Bronchial epithelial cell (primary cell): ENCODE data around the gene RAB14. TPM values are rescaled to one million over a fixed set of nuclear protein-coding genes. Genes with fewer than 3 reads are reported as not detected.
A peak's percentile ranks its signal among the peaks of the same experiment; 100 is the strongest.

ENCODE experiments used
- DNase-seq: peaks from one replicate; pipeline ENCODE4 v3.0.0-alpha.2; 2010; ENCODE audit warnings: low read depth
- FAIRE-seq: peaks from 2 replicates; lab custom pipeline; 2011; peaks lifted over from hg19 to GRCh38; lab: Jason Lieb, UNC
- H3K27me3 ChIP-seq: 2 replicates; pipeline ENCODE4 v1.5.1; 2011; ENCODE audit warnings: low read length; ENCODE audit not compliant: control insufficient read depth, insufficient read depth
- H3K36me3 ChIP-seq: 2 replicates; pipeline ENCODE4 v1.5.1; 2011; ENCODE audit warnings: low read length; ENCODE audit not compliant: control insufficient read depth, insufficient read depth
- H3K4me3 ChIP-seq: 2 replicates; pipeline ENCODE4 v1.5.1; 2011; ENCODE audit warnings: mild to moderate bottlenecking, low read depth, low read length, control low read depth
- total RNA-seq: library from RNA; depleted of rRNA; stranded (reverse); fragments of >200 nt; gene quantifications from 2 replicates; pipeline ENCODE4 v1.2.1, GENCODE V29; 2014
- TF ChIP-seq, protein P1 (sequence below): IDR thresholded peaks from 2 replicates; pipeline ENCODE4 v1.5.1; 2011; ENCODE audit warnings: mild to moderate bottlenecking, moderate library complexity, low read length, control low read depth, inconsistent platforms; ENCODE audit not compliant: insufficient read depth, severe bottlenecking

The RAB14 gene
- total RNA-seq, 1 donor from 2014 or later, result 28.4 TPM

DNA sequence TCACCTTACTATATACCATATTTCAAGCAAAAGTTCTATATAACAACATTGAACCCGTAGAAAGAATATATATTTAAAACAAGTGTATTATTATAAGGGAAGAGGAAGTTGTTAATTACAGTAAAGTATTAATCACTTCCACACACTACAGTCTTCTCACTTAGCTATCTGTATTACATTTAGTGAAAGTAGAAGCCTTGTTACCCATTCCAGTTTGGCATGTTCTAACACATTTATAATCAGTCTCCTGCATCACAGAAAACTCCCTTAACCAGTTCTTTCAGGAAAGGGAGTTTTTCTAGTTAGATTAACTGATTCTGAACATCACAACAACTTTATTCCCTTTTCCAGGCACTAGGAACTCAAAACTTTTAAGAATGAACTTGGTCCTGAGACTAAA, 6.9 kb downstream of the RAB14 start:
- TF ChIP-seq, protein P1, sequence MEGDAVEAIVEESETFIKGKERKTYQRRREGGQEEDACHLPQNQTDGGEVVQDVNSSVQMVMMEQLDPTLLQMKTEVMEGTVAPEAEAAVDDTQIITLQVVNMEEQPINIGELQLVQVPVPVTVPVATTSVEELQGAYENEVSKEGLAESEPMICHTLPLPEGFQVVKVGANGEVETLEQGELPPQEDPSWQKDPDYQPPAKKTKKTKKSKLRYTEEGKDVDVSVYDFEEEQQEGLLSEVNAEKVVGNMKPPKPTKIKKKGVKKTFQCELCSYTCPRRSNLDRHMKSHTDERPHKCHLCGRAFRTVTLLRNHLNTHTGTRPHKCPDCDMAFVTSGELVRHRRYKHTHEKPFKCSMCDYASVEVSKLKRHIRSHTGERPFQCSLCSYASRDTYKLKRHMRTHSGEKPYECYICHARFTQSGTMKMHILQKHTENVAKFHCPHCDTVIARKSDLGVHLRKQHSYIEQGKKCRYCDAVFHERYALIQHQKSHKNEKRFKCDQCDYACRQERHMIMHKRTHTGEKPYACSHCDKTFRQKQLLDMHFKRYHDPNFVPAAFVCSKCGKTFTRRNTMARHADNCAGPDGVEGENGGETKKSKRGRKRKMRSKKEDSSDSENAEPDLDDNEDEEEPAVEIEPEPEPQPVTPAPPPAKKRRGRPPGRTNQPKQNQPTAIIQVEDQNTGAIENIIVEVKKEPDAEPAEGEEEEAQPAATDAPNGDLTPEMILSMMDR, result no peak
- no peaks in the 10 kb centered on the region for H3K36me3 ChIP-seq
- FAIRE-seq (no peak), DNase-seq (peak; percentile 93)
- H3K27me3 ChIP-seq, result no peaks in the 10 kb centered on the region
- H3K4me3 ChIP-seq, result no peak overlapping the region

GRCh38 chr9:121192959-121193640, 8.6 kb downstream of the RAB14 start:
- TF ChIP-seq, protein P1, result no peak
- DNase-seq, result no peak
- Histone ChIP-seq H3K27me3 (no peaks in the 10 kb centered on the region), H3K4me3 (no peak overlapping the region), H3K36me3 (no peaks in the 10 kb centered on the region)
- FAIRE-seq, result no peak

GRCh38 chr9:121192518-121192917, 9.2 kb downstream of the RAB14 start:
- Histone ChIP-seq H3K36me3 (no peaks in the 10 kb centered on the region), H3K4me3 (no peak overlapping the region), H3K27me3 (no peaks in the 10 kb centered on the region)
- FAIRE-seq (no peak), DNase-seq (no peak)
- TF ChIP-seq, protein P1, result no peak

DNA sequence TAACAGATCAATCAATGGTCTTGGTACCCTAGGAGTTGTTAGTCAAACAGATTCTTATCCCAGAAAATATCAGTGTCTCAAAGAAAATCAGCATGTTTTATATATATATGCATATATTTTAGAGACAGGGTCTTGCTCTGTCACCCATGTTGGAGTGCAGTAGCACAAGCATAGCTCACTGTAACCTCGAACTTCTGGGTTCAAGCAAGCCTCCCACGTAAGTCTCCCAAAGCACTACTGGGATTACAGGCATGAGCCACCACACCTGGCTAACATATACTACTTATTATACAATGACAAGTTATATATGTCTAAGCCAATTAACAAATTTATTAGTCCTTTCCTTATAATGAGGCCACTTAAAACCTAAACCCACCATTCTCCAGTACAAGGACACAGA, 10.4 kb downstream of the RAB14 start:
- FAIRE-seq (no peak), DNase-seq (no peak)
- Histone ChIP-seq H3K36me3 (no peaks in the 10 kb centered on the region), H3K27me3 (no peaks in the 10 kb centered on the region), H3K4me3 (no peak overlapping the region)
- TF ChIP-seq, protein P1, result no peak

DNA sequence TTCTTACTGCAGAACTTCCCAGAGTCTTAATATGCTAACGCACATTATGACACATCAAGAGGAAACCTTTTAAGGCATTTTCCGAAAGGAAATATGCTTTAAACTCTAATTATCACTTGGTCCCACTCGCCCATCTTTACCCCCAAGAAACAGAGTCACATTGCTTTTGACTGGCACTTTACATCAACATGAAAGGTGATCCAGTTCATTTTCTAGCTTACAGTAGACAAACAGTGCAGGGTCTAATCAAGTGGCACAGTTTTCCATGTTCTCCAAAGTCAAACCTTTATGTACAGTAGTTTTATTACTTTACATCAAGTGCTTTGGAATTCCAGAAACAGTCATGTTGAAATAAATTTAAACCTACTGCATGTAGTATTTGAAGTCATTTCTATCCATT, 12.0 kb downstream of the RAB14 start:
- H3K4me3 ChIP-seq, result no peak overlapping the region
- TF ChIP-seq, protein P1, result no peak
- DNase-seq, result no peak
- peaks cover 3% of the 10 kb centered on the region for H3K36me3 ChIP-seq
- no peak for FAIRE-seq
- no peaks in the 10 kb centered on the region for H3K27me3 ChIP-seq

DNA sequence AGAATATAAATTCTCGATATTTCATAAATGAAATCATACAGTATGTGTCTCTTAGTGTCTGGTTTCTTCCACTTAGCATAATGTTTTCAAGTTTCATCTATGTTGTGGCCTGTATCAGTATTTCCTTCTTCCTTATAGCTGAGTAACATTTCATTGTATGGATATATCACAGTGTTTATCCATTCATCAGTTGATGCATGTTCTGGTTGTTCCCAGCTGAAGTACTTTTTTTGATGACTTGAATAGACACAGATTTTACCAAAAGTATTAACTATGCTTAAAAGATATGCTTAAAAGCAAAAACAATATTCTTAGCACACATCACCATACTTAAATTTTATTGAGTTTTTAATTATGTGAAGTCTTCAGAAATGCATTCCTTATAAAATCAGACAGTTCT, 12.7 kb downstream of the RAB14 start:
- TF ChIP-seq, protein P1, result no peak
- Histone ChIP-seq H3K4me3 (no peak overlapping the region), H3K36me3 (peaks cover 3% of the 10 kb centered on the region), H3K27me3 (no peaks in the 10 kb centered on the region)
- FAIRE-seq (no peak), DNase-seq (no peak)
